ENCODE measurements around the gene ZFP36L2. TPM values are rescaled to one million over a fixed set of nuclear protein-coding genes. Genes with fewer than 3 reads are reported as not detected.
"Not testable (repeated sequence)": the region's sequence is repeated elsewhere in the genome, so short reads cannot be mapped to it uniquely, and the experiment has no call there.

The ZFP36L2 gene
- total RNA-seq, 1 experiment from 2014 or later = 34.3 TPM

DNA sequence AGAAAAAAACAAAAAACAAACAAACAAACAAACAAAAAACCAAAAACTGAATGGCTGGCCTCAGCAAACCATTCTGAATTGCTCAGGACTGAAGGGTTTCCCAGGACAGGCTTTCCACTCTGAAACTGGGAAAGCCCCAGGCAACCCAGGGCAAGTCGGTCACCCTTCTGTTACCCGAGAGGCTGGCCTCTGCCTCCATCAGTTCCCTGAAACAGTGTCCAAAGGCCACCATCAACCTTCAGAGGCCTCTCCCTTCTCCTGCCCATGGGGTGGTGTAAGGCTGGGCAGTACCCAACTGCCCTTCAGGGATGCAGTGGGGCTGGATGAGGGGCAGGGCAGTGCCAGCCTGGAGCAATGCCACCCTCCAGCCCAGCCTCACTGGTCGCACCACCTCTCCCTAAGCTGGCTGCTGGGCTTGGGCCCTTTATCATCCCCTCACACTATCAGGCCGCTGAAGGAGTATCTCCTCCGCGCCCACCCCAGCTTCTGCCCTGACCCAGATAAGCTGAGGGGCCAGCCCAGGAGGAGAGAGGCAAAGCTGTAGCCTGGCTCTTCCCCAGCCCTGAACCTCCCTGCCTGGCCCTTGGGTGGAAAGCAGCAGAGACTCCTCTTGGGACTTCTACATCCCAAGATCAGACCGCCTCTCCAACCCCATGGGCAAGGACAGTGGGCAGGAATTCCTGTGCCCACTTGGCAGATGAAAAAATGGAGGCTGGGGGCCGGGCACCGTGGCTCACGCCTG lies 35.9 kb downstream of the ZFP36L2 start:
- intact Hi-C loops (cut with micrococcal nuclease; ENCODE audit: unreplicated experiment) = no loop called here
- Histone ChIP-seq H3K4me1 (replicated peaks; ENCODE audit: insufficient read depth) (peaks cover 42% of the 10 kb centered on the region), H3F3A (ENCODE audit: insufficient read depth, low read depth) (peaks cover 20% of the 10 kb centered on the region), H4K20me1 (ENCODE audit: insufficient read depth) (no peaks in the 10 kb centered on the region), H3K4me2 (no peak overlapping the region), H2AFZ (no peak overlapping the region), H3K27me3 (ENCODE audit: insufficient read depth, low read depth) (no peaks in the 10 kb centered on the region), H3K4me3 (no peak overlapping the region), H3K9me2 (ENCODE audit: insufficient read depth) (no peaks in the 10 kb centered on the region), H3K27ac (no peak overlapping the region), H3K9me3 (ENCODE audit: insufficient read depth, low read depth) (no peaks in the 10 kb centered on the region), H3K79me2 (ENCODE audit: low read depth) (no peaks in the 10 kb centered on the region), H3K36me3 (ENCODE audit: low read depth) (no peaks in the 10 kb centered on the region)
- DNase-seq = no peak
- no peak for TF ChIP-seq EZH2 (IDR thresholded peaks at IDR 0.05; ENCODE audit: low read depth)
- TF ChIP-seq, protein P1, sequence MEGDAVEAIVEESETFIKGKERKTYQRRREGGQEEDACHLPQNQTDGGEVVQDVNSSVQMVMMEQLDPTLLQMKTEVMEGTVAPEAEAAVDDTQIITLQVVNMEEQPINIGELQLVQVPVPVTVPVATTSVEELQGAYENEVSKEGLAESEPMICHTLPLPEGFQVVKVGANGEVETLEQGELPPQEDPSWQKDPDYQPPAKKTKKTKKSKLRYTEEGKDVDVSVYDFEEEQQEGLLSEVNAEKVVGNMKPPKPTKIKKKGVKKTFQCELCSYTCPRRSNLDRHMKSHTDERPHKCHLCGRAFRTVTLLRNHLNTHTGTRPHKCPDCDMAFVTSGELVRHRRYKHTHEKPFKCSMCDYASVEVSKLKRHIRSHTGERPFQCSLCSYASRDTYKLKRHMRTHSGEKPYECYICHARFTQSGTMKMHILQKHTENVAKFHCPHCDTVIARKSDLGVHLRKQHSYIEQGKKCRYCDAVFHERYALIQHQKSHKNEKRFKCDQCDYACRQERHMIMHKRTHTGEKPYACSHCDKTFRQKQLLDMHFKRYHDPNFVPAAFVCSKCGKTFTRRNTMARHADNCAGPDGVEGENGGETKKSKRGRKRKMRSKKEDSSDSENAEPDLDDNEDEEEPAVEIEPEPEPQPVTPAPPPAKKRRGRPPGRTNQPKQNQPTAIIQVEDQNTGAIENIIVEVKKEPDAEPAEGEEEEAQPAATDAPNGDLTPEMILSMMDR (conservative IDR thresholded peaks at IDR 0.05) = no peak
- BruUV-seq (replicated peaks) = no TSS peak
- ChIA-PET CTCF (no interaction called here), POLR2A (ENCODE audit: unreplicated experiment) (no interaction called here)

DNA sequence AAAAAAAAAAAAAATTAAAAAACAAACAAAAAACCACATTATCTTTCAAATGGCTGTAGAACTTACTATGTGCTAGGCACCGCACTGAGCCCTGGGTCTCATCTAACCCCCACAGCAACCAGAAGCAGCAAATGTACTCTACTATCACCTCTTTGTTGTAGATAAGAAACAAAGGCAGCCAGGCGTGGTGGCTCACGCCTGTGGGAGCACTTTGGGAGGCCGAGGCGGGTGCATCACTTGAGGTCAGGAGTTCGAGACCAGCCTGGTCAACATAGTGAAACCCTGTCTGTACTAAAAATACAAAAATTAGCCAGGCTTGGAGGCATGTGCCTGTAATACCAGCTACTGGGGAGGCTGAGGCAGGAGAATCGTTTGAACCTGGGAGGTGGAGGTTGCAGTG lies 36.5 kb downstream of the ZFP36L2 start:
- CTCF ChIA-PET; BruUV-seq (replicated peaks); H3K4me3 ChIP-seq; POLR2A ChIA-PET (ENCODE audit: unreplicated experiment); H3K9me2 ChIP-seq (ENCODE audit: insufficient read depth); H2AFZ ChIP-seq; H3K36me3 ChIP-seq (ENCODE audit: low read depth); H3K27me3 ChIP-seq (ENCODE audit: insufficient read depth, low read depth); H3K9me3 ChIP-seq (ENCODE audit: insufficient read depth, low read depth); H3K27ac ChIP-seq; intact Hi-C loops (cut with micrococcal nuclease; ENCODE audit: unreplicated experiment); H4K20me1 ChIP-seq (ENCODE audit: insufficient read depth); H3K4me2 ChIP-seq; DNase-seq; H3K79me2 ChIP-seq (ENCODE audit: low read depth): not testable (repeated sequence)
- Histone ChIP-seq H3K4me1 (replicated peaks; ENCODE audit: insufficient read depth) (peaks cover 42% of the 10 kb centered on the region), H3F3A (ENCODE audit: insufficient read depth, low read depth) (peaks cover 27% of the 10 kb centered on the region)

DNA sequence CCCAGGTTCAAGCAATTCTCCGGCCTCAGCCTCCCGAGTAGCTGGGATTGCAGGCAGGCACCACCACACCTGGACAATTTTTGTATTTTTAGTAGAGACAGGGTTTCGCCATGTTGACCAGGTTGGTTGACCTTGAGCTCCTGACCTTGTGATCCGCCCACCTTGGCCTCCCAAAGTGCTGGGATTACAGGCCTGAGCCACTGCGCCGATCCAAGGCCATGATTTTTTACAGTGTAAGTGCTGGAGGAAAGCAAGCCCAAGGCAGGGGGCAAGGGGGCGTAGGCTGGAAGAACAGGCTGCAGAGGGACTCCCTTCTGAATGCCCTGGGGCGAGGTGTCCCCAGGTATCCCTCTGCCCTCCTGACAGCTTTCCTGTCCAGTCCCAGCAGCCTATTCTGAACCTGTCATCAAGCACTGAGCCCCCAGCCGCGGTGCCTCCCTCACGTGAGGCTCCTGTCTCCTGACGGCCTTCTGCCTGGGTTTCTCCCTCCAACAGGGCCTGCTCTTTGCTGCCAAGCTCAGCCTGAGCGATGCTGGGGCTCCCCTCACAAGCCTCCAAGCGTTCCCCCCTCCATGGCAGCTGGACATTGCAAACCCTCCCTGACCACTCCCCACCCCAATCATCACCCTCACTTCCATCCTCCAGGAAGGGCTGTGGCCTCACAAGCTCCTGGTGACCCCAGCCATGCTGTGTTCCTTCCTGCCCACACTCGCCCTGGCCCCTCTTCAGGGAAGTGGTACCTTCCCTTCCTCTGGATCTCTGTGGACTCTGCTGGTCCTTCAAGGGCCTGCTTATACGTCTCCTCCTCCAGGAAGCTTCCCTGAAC lies 37.6 kb downstream of the ZFP36L2 start:
- H3F3A ChIP-seq (ENCODE audit: insufficient read depth, low read depth) = peaks cover 34% of the 10 kb centered on the region
- H3K27ac ChIP-seq = no peak overlapping the region
- no peaks in the 10 kb centered on the region for H3K36me3 ChIP-seq (ENCODE audit: low read depth)
- no peaks in the 10 kb centered on the region for H4K20me1 ChIP-seq (ENCODE audit: insufficient read depth)
- no peak overlapping the region for H3K4me3 ChIP-seq
- no TSS peak for BruUV-seq (replicated peaks)
- ChIA-PET POLR2A (ENCODE audit: unreplicated experiment) (no interaction called here), CTCF (no interaction called here)
- TF ChIP-seq EZH2 (IDR thresholded peaks at IDR 0.05; ENCODE audit: low read depth) = no peak
- TF ChIP-seq, protein P1 (conservative IDR thresholded peaks at IDR 0.05) = no peak
- no peak for DNase-seq
- no peaks in the 10 kb centered on the region for H3K27me3 ChIP-seq (ENCODE audit: insufficient read depth, low read depth)
- intact Hi-C loops (cut with micrococcal nuclease; ENCODE audit: unreplicated experiment) = no loop called here
- H3K4me1 ChIP-seq (replicated peaks; ENCODE audit: insufficient read depth) = peaks cover 45% of the 10 kb centered on the region
- H3K4me2 ChIP-seq = no peak overlapping the region
- no peaks in the 10 kb centered on the region for H3K79me2 ChIP-seq (ENCODE audit: low read depth)
- H3K9me2 ChIP-seq (ENCODE audit: insufficient read depth) = no peaks in the 10 kb centered on the region
- no peaks in the 10 kb centered on the region for H3K9me3 ChIP-seq (ENCODE audit: insufficient read depth, low read depth)
- H2AFZ ChIP-seq = no peak overlapping the region
